AG10803 (cell line): ENCODE results near the gene VWA2.

Experiments
- DNase-seq: peaks from one replicate; pipeline ENCODE4 v3.0.0; 2010; ENCODE audit warnings: low read depth
- H3K4me3 ChIP-seq: 2 replicates; pipeline ENCODE4 v1.5.1; 2011; ENCODE audit warnings: mild to moderate bottlenecking, low read length, control low read depth
- TF ChIP-seq, protein P1 (sequence below): conservative IDR thresholded peaks from 2 replicates; pipeline ENCODE4 v1.5.1; 2011; ENCODE audit warnings: mild to moderate bottlenecking, low read length, control low read depth, inconsistent platforms

The VWA2 gene

DNA sequence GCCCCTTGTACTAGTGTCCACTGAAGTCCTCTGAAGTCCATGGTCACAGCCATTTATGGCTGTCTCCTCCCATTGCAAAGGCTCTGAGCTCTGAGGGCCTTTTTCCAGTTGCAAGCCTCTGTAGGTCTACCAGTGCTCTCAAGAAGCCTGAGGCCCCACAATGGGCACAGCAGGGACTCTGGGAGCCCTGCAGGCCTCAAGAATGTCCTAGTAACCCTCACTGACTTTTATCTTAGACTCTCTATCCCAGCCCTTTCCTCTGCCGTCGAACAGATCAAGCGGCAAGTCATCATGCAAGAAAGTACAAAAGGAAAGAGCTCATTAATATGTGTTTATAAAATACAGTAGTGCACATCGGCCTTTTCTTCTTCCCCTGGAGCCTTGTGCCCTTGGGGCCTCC, 23.4 kb downstream of the VWA2 start:
- no peak overlapping the region for H3K4me3 ChIP-seq
- TF ChIP-seq, protein P1, sequence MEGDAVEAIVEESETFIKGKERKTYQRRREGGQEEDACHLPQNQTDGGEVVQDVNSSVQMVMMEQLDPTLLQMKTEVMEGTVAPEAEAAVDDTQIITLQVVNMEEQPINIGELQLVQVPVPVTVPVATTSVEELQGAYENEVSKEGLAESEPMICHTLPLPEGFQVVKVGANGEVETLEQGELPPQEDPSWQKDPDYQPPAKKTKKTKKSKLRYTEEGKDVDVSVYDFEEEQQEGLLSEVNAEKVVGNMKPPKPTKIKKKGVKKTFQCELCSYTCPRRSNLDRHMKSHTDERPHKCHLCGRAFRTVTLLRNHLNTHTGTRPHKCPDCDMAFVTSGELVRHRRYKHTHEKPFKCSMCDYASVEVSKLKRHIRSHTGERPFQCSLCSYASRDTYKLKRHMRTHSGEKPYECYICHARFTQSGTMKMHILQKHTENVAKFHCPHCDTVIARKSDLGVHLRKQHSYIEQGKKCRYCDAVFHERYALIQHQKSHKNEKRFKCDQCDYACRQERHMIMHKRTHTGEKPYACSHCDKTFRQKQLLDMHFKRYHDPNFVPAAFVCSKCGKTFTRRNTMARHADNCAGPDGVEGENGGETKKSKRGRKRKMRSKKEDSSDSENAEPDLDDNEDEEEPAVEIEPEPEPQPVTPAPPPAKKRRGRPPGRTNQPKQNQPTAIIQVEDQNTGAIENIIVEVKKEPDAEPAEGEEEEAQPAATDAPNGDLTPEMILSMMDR = no peak
- no peak for DNase-seq

DNA sequence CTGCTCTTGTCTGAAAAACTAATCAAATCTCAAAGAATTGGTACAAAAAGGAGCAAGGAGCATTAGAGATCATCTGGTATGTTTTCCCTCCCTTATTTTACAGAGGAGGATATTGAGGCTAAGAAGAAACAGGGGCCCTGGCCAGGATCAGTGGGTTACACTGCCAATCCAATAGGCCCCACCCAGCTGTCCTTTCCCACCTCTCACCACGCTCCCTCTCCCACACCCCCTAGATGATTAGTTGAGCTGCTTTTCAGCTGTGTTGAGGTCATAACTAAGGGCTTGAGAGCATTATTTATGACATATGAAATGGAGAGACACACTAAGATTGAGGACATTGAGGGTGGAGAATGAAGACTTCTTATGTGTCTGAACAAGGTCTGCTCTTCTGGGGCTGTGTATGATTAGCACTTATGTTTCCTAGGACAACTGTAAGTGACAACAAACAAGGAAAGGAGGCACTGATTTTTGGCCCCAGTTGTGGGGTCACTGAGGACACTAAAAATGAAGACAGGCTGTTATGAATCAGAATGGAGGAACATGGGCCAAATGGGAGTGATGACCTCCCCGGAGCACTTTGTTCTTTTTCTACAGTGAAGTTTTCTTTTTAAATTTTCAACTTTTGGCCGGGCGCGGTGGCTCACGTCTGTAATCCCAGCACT, 26.5 kb downstream of the VWA2 start:
- no peak overlapping the region for H3K4me3 ChIP-seq
- TF ChIP-seq, protein P1 = no peak
- DNase-seq = peak; percentile 56

DNA sequence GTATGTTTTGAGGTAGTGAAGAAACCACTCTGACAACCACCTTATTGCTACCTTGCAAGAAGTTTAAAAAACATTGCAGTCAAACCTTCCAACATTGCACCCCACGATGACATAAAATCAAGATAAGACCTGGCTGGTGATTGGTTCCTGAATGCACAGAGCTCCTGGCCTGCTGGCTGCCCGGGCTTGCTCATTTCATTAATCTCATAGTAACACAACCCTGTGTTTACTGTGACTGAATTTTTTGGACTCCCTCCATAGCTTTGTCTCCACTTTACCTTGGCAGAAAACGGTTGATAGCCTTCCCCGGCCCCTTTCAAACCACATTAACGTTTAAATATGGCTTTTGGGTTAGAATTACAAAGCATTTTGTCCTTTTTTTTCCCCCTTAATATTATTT, 27.5 kb downstream of the VWA2 start:
- no peak for DNase-seq
- no peak overlapping the region for H3K4me3 ChIP-seq
- TF ChIP-seq, protein P1 = no peak

DNA sequence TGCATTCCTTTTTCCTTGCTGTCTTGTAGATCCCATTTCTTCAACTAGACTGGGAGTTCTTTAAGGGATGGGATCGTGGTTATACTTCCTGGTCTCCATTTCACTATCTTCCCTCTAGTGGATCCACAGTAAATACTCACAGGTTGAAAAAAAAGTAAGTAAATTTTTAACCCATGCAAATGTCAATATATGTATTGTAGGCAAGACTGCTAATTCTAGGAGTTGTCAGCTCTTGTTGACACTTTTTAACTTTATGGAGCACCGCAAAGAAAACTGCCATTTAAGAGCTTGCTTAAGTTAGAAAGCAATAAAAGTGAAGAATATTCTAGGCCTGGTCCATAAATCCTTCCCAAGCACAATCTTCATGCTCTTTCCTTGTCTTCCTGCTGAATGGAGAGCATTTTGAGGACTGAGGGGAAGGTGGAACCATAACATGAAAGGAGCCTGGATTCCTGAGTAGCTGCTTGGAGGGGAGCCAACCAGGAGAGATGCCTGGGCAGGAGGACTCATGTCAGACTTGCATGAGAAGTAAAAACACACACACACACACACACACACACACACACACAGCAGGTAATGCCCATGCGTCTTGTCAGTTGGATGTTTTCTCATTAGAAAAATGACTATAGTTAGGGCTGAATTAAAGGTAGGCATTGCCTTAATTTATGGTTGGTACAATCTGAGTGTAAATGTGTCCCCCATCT, 32.2 kb downstream of the VWA2 start:
- H3K4me3 ChIP-seq = no peak overlapping the region
- no peak for DNase-seq
- TF ChIP-seq, protein P1 = no peak

DNA sequence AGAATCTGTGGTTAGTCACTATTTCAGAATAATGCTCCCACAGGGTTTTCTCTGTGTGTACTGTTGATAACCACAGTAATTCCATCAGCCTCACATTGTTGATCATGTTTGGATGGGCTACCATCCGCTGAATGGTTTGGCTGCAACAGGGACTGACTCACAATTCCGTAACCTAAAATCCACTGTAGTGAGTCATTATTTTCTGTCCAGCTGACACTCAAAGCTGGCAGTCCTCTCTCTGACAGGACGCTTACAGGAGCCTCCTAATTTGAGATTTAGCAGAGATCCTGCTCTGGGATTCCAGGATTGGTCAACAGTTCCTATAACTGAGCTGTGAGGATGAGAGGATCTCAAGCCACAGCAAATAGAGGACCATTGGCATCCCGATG, 32.7 kb downstream of the VWA2 start:
- H3K4me3 ChIP-seq = no peak overlapping the region
- TF ChIP-seq, protein P1 = no peak
- DNase-seq = peak; percentile 96

DNA sequence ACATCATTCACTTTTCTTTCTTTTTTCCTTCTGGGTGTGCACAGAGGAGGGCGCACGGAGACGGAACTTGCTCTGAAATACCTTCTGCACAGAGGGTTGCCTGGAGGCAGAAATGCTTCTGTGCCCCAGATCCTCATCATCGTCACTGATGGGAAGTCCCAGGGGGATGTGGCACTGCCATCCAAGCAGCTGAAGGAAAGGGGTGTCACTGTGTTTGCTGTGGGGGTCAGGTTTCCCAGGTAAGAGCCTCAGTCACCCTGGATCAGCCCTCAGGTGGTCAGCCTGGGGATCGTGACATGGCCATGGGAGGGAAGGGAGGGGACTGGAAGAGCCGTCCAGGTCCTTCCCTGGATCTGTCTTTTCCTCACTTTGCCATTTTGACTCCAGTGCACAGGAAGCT, 33.6 kb downstream of the VWA2 start:
- no peak for DNase-seq
- no peak overlapping the region for H3K4me3 ChIP-seq
- TF ChIP-seq, protein P1 = no peak

DNA sequence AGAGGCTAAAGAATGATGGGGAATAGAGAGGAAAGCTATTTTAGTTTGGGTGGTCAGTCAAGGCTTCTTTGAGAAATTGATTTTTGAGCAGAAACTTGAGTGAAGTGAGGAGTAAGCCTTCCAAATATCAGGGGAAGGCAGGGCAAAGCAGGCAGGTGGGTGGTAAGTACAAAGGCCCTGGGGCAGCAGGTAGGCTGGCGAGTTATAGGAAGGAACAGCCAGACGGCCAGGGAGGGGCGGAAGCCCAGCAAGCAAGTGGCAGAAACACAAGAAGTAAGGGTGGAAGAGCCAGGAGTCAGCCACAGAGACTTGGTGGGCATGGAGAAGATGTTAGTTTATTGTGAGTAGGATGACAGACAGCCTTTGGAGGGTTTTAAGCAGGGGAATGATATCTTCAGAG, 34.9 kb downstream of the VWA2 start:
- no peak for DNase-seq
- no peak overlapping the region for H3K4me3 ChIP-seq
- TF ChIP-seq, protein P1 = no peak
